CMK (cell line): ENCODE measurements around the gene CKAP4.

Source experiments
- DNase-seq: peaks from one replicate; pipeline ENCODE4 v3.0.0-alpha.2; 2010; ENCODE audit warnings: low read depth

CKAP4 gene

GRCh38 chr12:106239241-106239950 is 8.4 kb downstream of the CKAP4 start:
- no peak for DNase-seq

GRCh38 chr12:106238146-106238545 is 9.7 kb downstream of the CKAP4 start:
- no peak for DNase-seq

GRCh38 chr12:106235770-106236169 is 12.1 kb downstream of the CKAP4 start:
- DNase-seq = no peak

GRCh38 chr12:106234449-106234848 is 13.4 kb downstream of the CKAP4 start:
- no peak for DNase-seq

GRCh38 chr12:106233011-106233410 is 14.8 kb downstream of the CKAP4 start:
- DNase-seq = no peak

- DNase-seq = no peak
These were observed 18.7 kb downstream of the CKAP4 start for GRCh38 chr12:106229036-106229591.

- no peak for DNase-seq
These were observed 19.5 kb downstream of the CKAP4 start for GRCh38 chr12:106228320-106228710.

GRCh38 chr12:106227641-106228319 is 20.0 kb downstream of the CKAP4 start:
- no peak for DNase-seq

GRCh38 chr12:106226884-106227640 is 20.8 kb downstream of the CKAP4 start:
- DNase-seq = no peak

- DNase-seq = no peak
These were observed 23.5 kb downstream of the CKAP4 start for GRCh38 chr12:106224355-106224706.

- DNase-seq = peak; percentile 20
These were observed 24.1 kb downstream of the CKAP4 start for GRCh38 chr12:106223485-106224354.

GRCh38 chr12:106220536-106220935 is 27.3 kb downstream of the CKAP4 start:
- no peak for DNase-seq

- no peak for DNase-seq
These were observed 28.8 kb downstream of the CKAP4 start for GRCh38 chr12:106219043-106219442.

GRCh38 chr12:106217706-106218105 is 30.1 kb downstream of the CKAP4 start:
- DNase-seq = no peak

GRCh38 chr12:106214571-106214970 is 33.2 kb downstream of the CKAP4 start:
- DNase-seq = no peak

- no peak for DNase-seq
These were observed 34.2 kb downstream of the CKAP4 start for GRCh38 chr12:106213662-106214061.

- no peak for DNase-seq
These were observed 35.8 kb downstream of the CKAP4 start for GRCh38 chr12:106211973-106212372.

- no peak for DNase-seq
These were observed 42.4 kb downstream of the CKAP4 start for GRCh38 chr12:106205208-106206069.

- DNase-seq = no peak
These were observed 43.5 kb downstream of the CKAP4 start for GRCh38 chr12:106204312-106204711.

GRCh38 chr12:106197906-106198623 is 49.8 kb downstream of the CKAP4 start:
- no peak for DNase-seq
